Loucy (cell line): ENCODE results near the gene SLC7A1.

ENCODE experiments used
- EZH2phosphoT487 ChIP-seq: fragments of 200-600 bp; IDR thresholded peaks from 2 replicates; pipeline ENCODE4 v1.6.1; 2018; ENCODE audit warnings: antibody characterized with exemption, mild to moderate bottlenecking, moderate library complexity, borderline replicate concordance
- TF ChIP-seq, protein P1 (sequence below): fragments of 200-600 bp; sonication (generic); conservative IDR thresholded peaks from 2 replicates; pipeline ENCODE4 v1.5.1; 2014; ENCODE audit warnings: mild to moderate bottlenecking, antibody characterized with exemption, low read length

DNA sequence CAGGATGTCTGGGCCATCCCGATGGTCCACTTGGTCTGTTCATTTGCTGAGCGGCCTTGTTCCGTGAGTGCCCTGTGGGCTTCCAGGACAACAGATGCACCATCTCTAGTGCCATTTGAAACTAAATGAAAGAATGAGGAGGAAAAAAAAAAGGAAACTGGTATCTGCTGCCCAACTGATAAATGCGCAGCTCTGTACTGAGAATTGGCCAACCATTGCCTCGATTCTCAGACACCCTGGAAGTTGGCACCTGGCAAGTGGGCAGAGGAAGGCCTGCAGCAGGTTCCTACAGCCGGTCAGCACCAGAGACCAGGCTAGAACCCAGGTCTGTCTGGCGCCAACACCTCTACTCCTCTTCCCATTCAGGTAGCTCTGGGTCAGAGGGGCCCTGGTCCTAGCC, 18.9 kb downstream of the SLC7A1 start:
- TF ChIP-seq, protein P1, sequence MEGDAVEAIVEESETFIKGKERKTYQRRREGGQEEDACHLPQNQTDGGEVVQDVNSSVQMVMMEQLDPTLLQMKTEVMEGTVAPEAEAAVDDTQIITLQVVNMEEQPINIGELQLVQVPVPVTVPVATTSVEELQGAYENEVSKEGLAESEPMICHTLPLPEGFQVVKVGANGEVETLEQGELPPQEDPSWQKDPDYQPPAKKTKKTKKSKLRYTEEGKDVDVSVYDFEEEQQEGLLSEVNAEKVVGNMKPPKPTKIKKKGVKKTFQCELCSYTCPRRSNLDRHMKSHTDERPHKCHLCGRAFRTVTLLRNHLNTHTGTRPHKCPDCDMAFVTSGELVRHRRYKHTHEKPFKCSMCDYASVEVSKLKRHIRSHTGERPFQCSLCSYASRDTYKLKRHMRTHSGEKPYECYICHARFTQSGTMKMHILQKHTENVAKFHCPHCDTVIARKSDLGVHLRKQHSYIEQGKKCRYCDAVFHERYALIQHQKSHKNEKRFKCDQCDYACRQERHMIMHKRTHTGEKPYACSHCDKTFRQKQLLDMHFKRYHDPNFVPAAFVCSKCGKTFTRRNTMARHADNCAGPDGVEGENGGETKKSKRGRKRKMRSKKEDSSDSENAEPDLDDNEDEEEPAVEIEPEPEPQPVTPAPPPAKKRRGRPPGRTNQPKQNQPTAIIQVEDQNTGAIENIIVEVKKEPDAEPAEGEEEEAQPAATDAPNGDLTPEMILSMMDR, result no peak
- TF ChIP-seq EZH2phosphoT487, result no peak
